HG03575 (cell line): ENCODE data around the gene CCSER1.

Experiments used
- ATAC-seq: cut with Tn5 transposase; IDR thresholded peaks from one replicate; pipeline ENCODE4 v1.9.1; 2021; ENCODE audit not compliant: unreplicated experiment, insufficient number of reproducible peaks, low FRiP score; ENCODE audit errors: extremely low read depth

Gene CCSER1

GRCh38 chr4:90185416-90185815 is 58.2 kb downstream of the CCSER1 start:
- no peak for ATAC-seq

- no peak for ATAC-seq
Measured at GRCh38 chr4:90186229-90186628, 59.0 kb downstream of the CCSER1 start.

- no peak for ATAC-seq
Measured at GRCh38 chr4:90187148-90187884, 60.1 kb downstream of the CCSER1 start.

GRCh38 chr4:90189178-90189577 is 62.0 kb downstream of the CCSER1 start:
- ATAC-seq: no peak

- ATAC-seq: no peak
Measured at GRCh38 chr4:90189946-90190345, 62.8 kb downstream of the CCSER1 start.

GRCh38 chr4:90190525-90190924 is 63.3 kb downstream of the CCSER1 start:
- ATAC-seq: no peak

GRCh38 chr4:90198086-90198847 is 71.1 kb downstream of the CCSER1 start:
- no peak for ATAC-seq

GRCh38 chr4:90207887-90208454 is 80.8 kb downstream of the CCSER1 start:
- ATAC-seq: no peak

GRCh38 chr4:90209922-90210321 is 82.7 kb downstream of the CCSER1 start:
- no peak for ATAC-seq

GRCh38 chr4:90211174-90211573 is 84.0 kb downstream of the CCSER1 start:
- no peak for ATAC-seq

GRCh38 chr4:90215286-90215685 is 88.1 kb downstream of the CCSER1 start:
- ATAC-seq: peak; percentile 52

GRCh38 chr4:90219822-90220221 is 92.6 kb downstream of the CCSER1 start:
- ATAC-seq: no peak

GRCh38 chr4:90220459-90220858 is 93.3 kb downstream of the CCSER1 start:
- no peak for ATAC-seq

- no peak for ATAC-seq
Measured at GRCh38 chr4:90226734-90227133, 99.5 kb downstream of the CCSER1 start.

GRCh38 chr4:90227177-90227576 is 100.0 kb downstream of the CCSER1 start:
- no peak for ATAC-seq

- ATAC-seq: no peak
Measured at GRCh38 chr4:90234916-90235547, 107.8 kb downstream of the CCSER1 start.

GRCh38 chr4:90237751-90238530 is 110.7 kb downstream of the CCSER1 start:
- no peak for ATAC-seq

- no peak for ATAC-seq
Measured at GRCh38 chr4:90240333-90240732, 113.1 kb downstream of the CCSER1 start.

- ATAC-seq: no peak
Measured at GRCh38 chr4:90241008-90241407, 113.8 kb downstream of the CCSER1 start.
